HepG2 (cell line): Measurements from ENCODE around the gene ZNF540. TPM values are rescaled to one million over a fixed set of nuclear protein-coding genes. Genes with fewer than 3 reads are reported as not detected.

Source experiments
- IKZF4 ChIP-seq: sonication (generic); formaldehyde crosslinking; IDR thresholded peaks from 2 replicates; pipeline ENCODE4 v1.5.1; 2020; ENCODE audit warnings: borderline replicate concordance, mild to moderate bottlenecking, low read depth, missing genetic modification reagents; ENCODE audit errors: not compliant biosample characterization
- KDM2A ChIP-seq: sonication (generic); formaldehyde crosslinking; IDR thresholded peaks from 2 replicates; pipeline ENCODE4 v1.4.0; 2020; ENCODE audit warnings: low read depth, missing genetic modification reagents, borderline replicate concordance
- PHB2 ChIP-seq: fragments of 450-650 bp; IDR thresholded peaks from 2 replicates; pipeline ENCODE4 v1.6.1; 2018; ENCODE audit not compliant: partially characterized antibody
- PHF5A ChIP-seq: IDR thresholded peaks from one replicate; pipeline ENCODE4 v1.6.1; 2018; ENCODE audit warnings: low read depth, missing genetic modification reagents; ENCODE audit not compliant: unreplicated experiment
- RBAK ChIP-seq: sonication (generic); formaldehyde crosslinking; IDR thresholded peaks from 2 replicates; pipeline ENCODE4 v1.5.1; 2020; ENCODE audit warnings: mild to moderate bottlenecking, missing genetic modification reagents
- REPIN1 ChIP-seq: sonication (generic); formaldehyde crosslinking; IDR thresholded peaks from 2 replicates; pipeline ENCODE4 v1.8.0; 2022; ENCODE audit warnings: missing genetic modification reagents, low read depth, mild to moderate bottlenecking, borderline replicate concordance
- U2AF1 ChIP-seq: fragments of 200-400 bp; formaldehyde crosslinking; optimal IDR thresholded peaks from 2 replicates; pipeline ENCODE3; 2017; ENCODE audit warnings: mild to moderate bottlenecking, low read depth, low read length
- YEATS4 ChIP-seq: sonication (generic); formaldehyde crosslinking; IDR thresholded peaks from 2 replicates; pipeline ENCODE4 v1.4.0; 2020; ENCODE audit warnings: missing genetic modification reagents, borderline replicate concordance
- ZBTB1 ChIP-seq: sonication (generic); formaldehyde crosslinking; IDR thresholded peaks from 2 replicates; pipeline ENCODE4 v1.4.0; 2020; ENCODE audit warnings: missing genetic modification reagents, borderline replicate concordance
- ZMYM2 ChIP-seq: sonication (generic); formaldehyde crosslinking; IDR thresholded peaks from 2 replicates; pipeline ENCODE4 v1.8.0; 2022; ENCODE audit warnings: mild to moderate bottlenecking, missing genetic modification reagents
- ZMYM4 ChIP-seq: sonication (generic); formaldehyde crosslinking; IDR thresholded peaks from 2 replicates; pipeline ENCODE4 v1.8.1; 2023; ENCODE audit warnings: mild to moderate bottlenecking, missing genetic modification reagents
- ZNF253 ChIP-seq: sonication (generic); formaldehyde crosslinking; IDR thresholded peaks from 2 replicates; pipeline ENCODE4 v1.8.0; 2022; ENCODE audit warnings: mild to moderate bottlenecking, missing genetic modification reagents, borderline replicate concordance
- ZNF274 ChIP-seq: sonication (generic); formaldehyde crosslinking; IDR thresholded peaks from 2 replicates; pipeline ENCODE4 v1.5.1; 2020; ENCODE audit warnings: mild to moderate bottlenecking, missing genetic modification reagents
- ZNF33A ChIP-seq: sonication (generic); formaldehyde crosslinking; IDR thresholded peaks from 2 replicates; pipeline ENCODE4 v1.5.1; 2020; ENCODE audit warnings: missing genetic modification reagents, mild to moderate bottlenecking, moderate library complexity, borderline replicate concordance
- ZNF776 ChIP-seq: sonication (generic); formaldehyde crosslinking; IDR thresholded peaks from 2 replicates; pipeline ENCODE4 v1.4.0; 2020; ENCODE audit warnings: mild to moderate bottlenecking, missing genetic modification reagents
- polyA plus RNA-seq, 8 experiments: library from polyadenylated mRNA; depleted of rRNA in 3 of 8; stranded (reverse) in 7 of 8; unstranded in 1 of 8; fragments of >200 nt; fragmentation: Illumina TruSeq in 4 of 8; extraction: Trizol in 4 of 8; gene quantifications; 2 replicates each; pipeline versions ENCODE4 v1.2.1 to v1.2.3, GENCODE V29; 2011 to 2016; ENCODE audit warnings: low read depth in 4 of 8, missing spikeins in 1 of 8, mixed read lengths in 1 of 8; ENCODE audit not compliant: insufficient read depth in 1 of 8
- total RNA-seq, 5 experiments: library from RNA; depleted of rRNA; stranded (reverse); fragments of >200 nt; fragmentation: Illumina TruSeq; extraction: Trizol; gene quantifications; 2 replicates each; pipeline ENCODE4 v1.2.3, GENCODE V29; 2016; ENCODE audit warnings: low read depth in 1 of 5
- TF ChIP-seq, protein P1 (sequence below): sonication (generic); formaldehyde crosslinking; IDR thresholded peaks from 2 replicates; pipeline ENCODE4 v1.8.1; 2023; ENCODE audit warnings: mild to moderate bottlenecking, missing genetic modification reagents
- TF ChIP-seq, protein P2 (sequence below): sonication (generic); formaldehyde crosslinking; IDR thresholded peaks from 2 replicates; pipeline ENCODE4 v1.4.0; 2020; ENCODE audit warnings: missing genetic modification reagents
- TF ChIP-seq, protein P3 (sequence below): sonication (generic); formaldehyde crosslinking; IDR thresholded peaks from 2 replicates; pipeline ENCODE4 v1.4.0; 2020; ENCODE audit warnings: missing genetic modification reagents
- TF ChIP-seq, protein P4 (sequence below): sonication (generic); formaldehyde crosslinking; conservative IDR thresholded peaks from 2 replicates; pipeline ENCODE4 v1.8.1; 2023; ENCODE audit warnings: missing genetic modification reagents

ZNF540 gene
- total and polyA plus RNA-seq, 2 of the 13 experiments (the other 11 are each of a cell fraction or from before 2014, with no cell fraction given) = 0.21 to 0.40 TPM

DNA sequence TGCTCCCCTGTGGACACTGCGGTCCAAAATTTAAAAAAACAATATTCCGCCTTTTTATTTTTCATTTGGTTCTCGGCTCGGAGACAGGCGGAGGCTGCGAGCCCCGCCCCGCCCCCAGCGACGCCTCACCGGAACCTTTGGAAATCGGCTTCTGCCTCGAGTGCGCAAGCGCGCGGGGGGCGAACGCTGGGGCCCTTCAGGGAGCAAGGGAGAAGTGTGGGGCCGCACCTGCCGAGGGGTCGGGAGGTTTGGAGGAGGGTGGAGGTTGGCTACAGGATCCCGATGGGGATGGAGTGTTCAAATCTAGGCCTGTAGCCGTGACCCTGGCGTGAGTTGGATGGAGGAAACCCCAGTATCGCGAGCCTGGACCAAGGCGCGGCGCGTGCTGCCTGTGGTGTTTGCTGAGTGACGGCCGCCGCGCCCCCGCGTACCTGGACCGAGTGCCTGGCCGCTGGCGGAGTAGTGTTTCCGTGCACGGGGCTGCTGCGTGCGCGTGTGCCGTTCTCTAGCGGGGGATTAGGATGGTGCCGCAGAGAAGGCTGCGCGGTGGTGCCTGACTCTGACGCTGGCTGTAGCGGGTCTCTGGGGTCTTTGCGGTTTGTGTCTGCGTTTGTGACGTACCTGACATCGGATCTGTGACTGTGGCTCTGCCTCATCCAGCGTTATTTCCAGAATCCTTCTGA is 61.2 kb downstream of the ZNF540 start (continued):
- TF ChIP-seq, protein P1, sequence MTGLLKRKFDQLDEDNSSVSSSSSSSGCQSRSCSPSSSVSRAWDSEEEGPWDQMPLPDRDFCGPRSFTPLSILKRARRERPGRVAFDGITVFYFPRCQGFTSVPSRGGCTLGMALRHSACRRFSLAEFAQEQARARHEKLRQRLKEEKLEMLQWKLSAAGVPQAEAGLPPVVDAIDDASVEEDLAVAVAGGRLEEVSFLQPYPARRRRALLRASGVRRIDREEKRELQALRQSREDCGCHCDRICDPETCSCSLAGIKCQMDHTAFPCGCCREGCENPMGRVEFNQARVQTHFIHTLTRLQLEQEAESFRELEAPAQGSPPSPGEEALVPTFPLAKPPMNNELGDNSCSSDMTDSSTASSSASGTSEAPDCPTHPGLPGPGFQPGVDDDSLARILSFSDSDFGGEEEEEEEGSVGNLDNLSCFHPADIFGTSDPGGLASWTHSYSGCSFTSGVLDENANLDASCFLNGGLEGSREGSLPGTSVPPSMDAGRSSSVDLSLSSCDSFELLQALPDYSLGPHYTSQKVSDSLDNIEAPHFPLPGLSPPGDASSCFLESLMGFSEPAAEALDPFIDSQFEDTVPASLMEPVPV (CRISPR knock-in tag) = peak; percentile 48; the same call in 1 of the 2 replicates
- TF ChIP-seq U2AF1 (peak; percentile 82), ZNF253 (CRISPR knock-in tag) (peak; percentile 45; the same call in 1 of the 2 replicates), KDM2A (CRISPR knock-in tag) (peak; percentile 97), ZBTB1 (CRISPR knock-in tag) (no peak), ZNF776 (peak; percentile 28), RBAK (CRISPR knock-in tag) (no peak), IKZF4 (CRISPR knock-in tag) (peak; percentile 11), ZMYM2 (CRISPR knock-in tag) (peak; percentile 94), PHB2 (no peak), ZNF33A (CRISPR knock-in tag) (0 out of 2 replicates have a peak, but pooled peaks have one; percentile 64), REPIN1 (CRISPR knock-in tag) (peak; percentile 18; the same call in 1 of the 2 replicates), ZMYM4 (peak; percentile 94), PHF5A (CRISPR knock-in tag) (peak; percentile 25), YEATS4 (CRISPR knock-in tag) (peak; percentile 82), ZNF274 (CRISPR knock-in tag) (peak; percentile 42)
- TF ChIP-seq, protein P2, sequence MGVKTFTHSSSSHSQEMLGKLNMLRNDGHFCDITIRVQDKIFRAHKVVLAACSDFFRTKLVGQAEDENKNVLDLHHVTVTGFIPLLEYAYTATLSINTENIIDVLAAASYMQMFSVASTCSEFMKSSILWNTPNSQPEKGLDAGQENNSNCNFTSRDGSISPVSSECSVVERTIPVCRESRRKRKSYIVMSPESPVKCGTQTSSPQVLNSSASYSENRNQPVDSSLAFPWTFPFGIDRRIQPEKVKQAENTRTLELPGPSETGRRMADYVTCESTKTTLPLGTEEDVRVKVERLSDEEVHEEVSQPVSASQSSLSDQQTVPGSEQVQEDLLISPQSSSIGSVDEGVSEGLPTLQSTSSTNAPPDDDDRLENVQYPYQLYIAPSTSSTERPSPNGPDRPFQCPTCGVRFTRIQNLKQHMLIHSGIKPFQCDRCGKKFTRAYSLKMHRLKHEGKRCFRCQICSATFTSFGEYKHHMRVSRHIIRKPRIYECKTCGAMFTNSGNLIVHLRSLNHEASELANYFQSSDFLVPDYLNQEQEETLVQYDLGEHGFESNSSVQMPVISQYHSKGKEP (CRISPR knock-in tag) = no peak
- TF ChIP-seq, protein P3, sequence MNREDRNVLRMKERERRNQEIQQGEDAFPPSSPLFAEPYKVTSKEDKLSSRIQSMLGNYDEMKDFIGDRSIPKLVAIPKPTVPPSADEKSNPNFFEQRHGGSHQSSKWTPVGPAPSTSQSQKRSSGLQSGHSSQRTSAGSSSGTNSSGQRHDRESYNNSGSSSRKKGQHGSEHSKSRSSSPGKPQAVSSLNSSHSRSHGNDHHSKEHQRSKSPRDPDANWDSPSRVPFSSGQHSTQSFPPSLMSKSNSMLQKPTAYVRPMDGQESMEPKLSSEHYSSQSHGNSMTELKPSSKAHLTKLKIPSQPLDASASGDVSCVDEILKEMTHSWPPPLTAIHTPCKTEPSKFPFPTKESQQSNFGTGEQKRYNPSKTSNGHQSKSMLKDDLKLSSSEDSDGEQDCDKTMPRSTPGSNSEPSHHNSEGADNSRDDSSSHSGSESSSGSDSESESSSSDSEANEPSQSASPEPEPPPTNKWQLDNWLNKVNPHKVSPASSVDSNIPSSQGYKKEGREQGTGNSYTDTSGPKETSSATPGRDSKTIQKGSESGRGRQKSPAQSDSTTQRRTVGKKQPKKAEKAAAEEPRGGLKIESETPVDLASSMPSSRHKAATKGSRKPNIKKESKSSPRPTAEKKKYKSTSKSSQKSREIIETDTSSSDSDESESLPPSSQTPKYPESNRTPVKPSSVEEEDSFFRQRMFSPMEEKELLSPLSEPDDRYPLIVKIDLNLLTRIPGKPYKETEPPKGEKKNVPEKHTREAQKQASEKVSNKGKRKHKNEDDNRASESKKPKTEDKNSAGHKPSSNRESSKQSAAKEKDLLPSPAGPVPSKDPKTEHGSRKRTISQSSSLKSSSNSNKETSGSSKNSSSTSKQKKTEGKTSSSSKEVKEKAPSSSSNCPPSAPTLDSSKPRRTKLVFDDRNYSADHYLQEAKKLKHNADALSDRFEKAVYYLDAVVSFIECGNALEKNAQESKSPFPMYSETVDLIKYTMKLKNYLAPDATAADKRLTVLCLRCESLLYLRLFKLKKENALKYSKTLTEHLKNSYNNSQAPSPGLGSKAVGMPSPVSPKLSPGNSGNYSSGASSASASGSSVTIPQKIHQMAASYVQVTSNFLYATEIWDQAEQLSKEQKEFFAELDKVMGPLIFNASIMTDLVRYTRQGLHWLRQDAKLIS (CRISPR knock-in tag) = no peak
- TF ChIP-seq, protein P4, sequence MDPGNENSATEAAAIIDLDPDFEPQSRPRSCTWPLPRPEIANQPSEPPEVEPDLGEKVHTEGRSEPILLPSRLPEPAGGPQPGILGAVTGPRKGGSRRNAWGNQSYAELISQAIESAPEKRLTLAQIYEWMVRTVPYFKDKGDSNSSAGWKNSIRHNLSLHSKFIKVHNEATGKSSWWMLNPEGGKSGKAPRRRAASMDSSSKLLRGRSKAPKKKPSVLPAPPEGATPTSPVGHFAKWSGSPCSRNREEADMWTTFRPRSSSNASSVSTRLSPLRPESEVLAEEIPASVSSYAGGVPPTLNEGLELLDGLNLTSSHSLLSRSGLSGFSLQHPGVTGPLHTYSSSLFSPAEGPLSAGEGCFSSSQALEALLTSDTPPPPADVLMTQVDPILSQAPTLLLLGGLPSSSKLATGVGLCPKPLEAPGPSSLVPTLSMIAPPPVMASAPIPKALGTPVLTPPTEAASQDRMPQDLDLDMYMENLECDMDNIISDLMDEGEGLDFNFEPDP (CRISPR knock-in tag) = no peak
